Stimulated activated naive CD8-positive, alpha-beta T cell treated with anti-CD3 and anti-CD28 coated beads, Interleukin-15, amount 100 ng/mL, for 72 hours (primary cell): ENCODE data around the gene TKTL1.

ENCODE experiments used
- ATAC-seq: fragments of 150-1000 bp; cut with Tn5 transposase; 2 replicates; pipeline ENCODE4 v1.10.0; 2021; ENCODE audit warnings: mild to moderate bottlenecking, moderate library complexity
- DNase-seq, 2 donors: peaks; one replicate each; pipeline ENCODE4 v3.0.0; 2021 to 2022
- H3K27ac Mint-ChIP-seq, 2 donors: one replicate each; pipeline ENCODE4 v1.8.0; 2022; ENCODE audit warnings: mild to moderate bottlenecking in 2 of 2, mixed read lengths in 2 of 2, moderate library complexity in 2 of 2
- H3K27me3 Mint-ChIP-seq: one replicate; pipeline ENCODE4 v1.8.0; 2022; ENCODE audit warnings: mixed read lengths
- H3K4me1 Mint-ChIP-seq: one replicate; pipeline ENCODE4 v1.8.0; 2022; ENCODE audit warnings: mild to moderate bottlenecking, mixed read lengths
- H3K4me3 Mint-ChIP-seq, 2 donors: one replicate each; pipeline ENCODE4 v1.8.0; 2022; ENCODE audit warnings: mild to moderate bottlenecking in 2 of 2, mixed read lengths in 2 of 2, moderate library complexity in 1 of 2
- H3K9me3 Mint-ChIP-seq, 2 donors: one replicate each; pipeline ENCODE4 v1.8.0; 2022; ENCODE audit warnings: mixed read lengths in 2 of 2

Gene TKTL1

DNA sequence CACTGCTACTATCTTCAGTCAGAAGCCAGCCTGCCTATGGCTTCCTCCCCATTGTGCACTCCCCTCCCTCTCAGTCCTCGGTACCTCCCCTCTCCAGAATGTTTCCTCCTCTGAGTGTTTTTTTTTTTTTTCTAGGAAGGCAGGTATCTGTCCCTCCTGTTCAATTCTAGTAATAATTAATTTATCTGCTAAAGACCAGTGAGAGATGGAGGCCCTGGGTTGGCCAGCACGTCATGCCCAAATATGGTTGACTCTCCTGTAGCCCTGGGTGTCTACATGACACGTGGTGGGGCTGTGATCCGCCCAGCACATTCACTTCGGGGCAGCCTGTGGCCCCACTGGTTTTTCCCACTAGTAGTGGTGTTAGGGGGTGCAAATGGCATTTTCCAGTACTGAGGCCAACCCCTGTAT is 77.0 kb downstream of the TKTL1 start:
- peaks cover 40% of the 10 kb centered on the region for H3K4me1 Mint-ChIP-seq
- H3K27ac Mint-ChIP-seq, result peak overlapping the region in 1 of 2 donors; percentile 91
- H3K4me3 Mint-ChIP-seq, result peak overlapping the region; percentile 80 to 87
- DNase-seq (peak; percentile 50 to 55), ATAC-seq (no peak)
- H3K27me3 Mint-ChIP-seq, result no peaks in the 10 kb centered on the region
- no peaks in the 10 kb centered on the region for H3K9me3 Mint-ChIP-seq

DNA sequence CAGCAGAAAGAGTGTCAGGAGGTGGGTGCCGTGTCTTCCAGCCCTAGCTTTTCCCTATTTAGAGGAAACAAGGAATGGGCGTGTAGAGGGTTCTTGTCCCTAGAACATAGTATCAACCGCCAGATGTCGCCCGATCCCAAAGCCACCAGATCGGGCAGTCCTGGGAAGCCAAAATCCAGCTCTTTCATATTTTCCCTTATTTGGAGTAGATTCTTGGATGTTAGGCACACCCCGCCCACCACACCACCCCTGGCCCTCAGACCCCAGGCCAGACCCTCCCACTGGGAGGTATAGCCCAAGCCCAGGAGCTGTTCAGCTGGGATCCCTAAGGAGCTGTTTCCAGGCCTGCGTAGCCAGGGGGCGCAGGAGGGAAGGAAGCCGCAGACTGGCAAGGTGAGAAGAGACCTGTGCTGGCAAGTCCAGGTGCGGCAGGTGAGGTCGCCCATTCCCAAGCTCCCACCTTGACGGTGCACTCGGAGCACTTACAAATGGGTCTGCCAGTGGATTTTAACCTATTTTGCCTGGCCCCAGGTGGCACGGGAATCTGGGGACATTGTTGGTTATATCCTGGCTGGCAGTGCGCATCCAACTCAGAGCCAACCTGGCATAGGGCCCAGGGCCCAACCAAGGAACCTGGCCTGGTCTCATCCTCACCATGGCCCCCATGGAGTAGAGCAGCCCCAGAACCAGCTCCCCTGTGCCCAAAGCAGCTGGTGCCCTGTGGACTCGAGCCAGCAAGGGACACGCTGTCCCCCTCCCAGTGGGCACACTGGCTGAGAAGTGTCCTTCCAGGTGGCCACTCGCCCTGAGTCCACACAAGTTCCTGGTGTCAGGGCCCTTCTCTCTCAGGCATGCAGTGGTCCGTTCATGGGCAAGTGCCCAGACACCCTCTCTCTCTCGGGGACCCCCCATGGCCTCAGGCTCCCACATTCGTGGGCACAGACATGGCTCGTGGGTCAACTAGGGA is 78.0 kb downstream of the TKTL1 start:
- Mint-ChIP-seq H3K27me3 (no peaks in the 10 kb centered on the region), H3K27ac (no peak overlapping the region), H3K4me1 (peaks cover 35% of the 10 kb centered on the region), H3K9me3 (no peaks in the 10 kb centered on the region), H3K4me3 (peak overlapping the region; percentile 71 to 83)
- DNase-seq (no peak), ATAC-seq (no peak)

DNA sequence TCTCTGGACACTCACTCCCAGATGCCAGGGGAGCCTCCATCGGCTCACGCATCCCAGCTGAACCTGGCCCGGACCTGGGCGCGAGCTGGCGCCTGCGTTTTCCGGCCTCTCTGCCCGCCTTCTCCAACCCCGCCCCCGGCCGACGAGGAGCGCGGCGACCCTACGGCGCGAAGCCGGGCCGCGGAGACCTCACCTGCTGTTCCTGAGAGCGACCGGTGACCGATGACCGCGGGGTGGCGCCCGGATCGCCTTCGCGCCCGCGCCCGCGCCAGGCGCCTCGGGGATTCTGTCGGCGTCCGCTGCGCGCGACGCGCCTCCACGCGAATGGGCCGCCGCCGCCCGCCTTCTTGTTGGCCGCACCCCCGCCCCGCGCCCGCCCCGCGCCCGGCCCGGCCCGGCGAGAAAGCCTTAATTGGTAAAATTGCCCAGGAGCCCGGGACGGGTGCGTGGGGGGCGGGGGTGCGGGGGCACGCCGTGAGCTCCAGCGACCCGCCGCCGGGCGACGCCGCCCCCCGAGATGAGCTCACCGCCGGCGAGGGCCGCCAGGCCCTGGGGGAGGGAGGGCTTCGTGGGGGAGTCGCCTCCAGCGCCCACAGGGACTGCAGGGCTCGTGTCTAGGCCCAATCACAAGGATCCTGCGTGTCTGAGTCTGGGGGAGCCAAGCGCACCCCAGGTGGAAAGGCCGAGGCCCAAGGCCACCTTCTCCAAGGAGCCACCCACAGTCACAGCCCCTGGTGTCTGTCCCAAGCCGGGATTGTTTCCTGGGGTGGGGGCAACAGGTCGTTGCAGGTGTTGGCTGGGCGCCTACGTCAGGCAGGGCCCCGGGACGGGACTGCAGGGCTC is 78.9 kb downstream of the TKTL1 start, which contains the start of gene FLNA:
FLNA (minus strand) TSS at position 322 of the 843 bp plus-strand sequence. CDS start 3,389 bp downstream, outside the sequence.
- ATAC-seq, result no peak
- Mint-ChIP-seq H3K27ac (peak within 1 kb of the TSS; percentile 27 to 33), H3K4me3 (peak within 1 kb of the TSS; percentile 71 to 83)

DNA sequence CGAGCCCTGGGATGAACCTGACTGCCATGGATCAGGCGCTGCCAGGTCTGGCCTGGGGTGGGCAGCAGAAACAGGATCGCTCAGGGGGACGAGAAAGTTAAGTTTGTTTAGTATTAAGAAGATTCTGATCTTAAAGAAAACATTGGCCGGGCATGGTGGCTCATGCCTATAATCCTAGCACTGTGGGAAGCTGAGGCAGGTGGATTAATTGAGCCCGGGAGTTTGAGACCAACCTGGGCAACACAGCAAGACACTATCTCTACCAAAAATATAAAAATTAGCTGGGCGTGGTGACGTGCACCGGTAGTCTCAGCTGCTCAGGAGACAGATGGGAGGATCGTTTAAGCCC is 79.5 kb downstream of the TKTL1 start:
- H3K27ac Mint-ChIP-seq, result peak overlapping the region; percentile 27 to 33

More for the DNA sequence above, 78.9 kb downstream of the TKTL1 start, which contains the start of gene FLNA:
- peaks cover 35% of the 10 kb centered on the region for H3K4me1 Mint-ChIP-seq
- H3K9me3 Mint-ChIP-seq, result no peaks in the 10 kb centered on the region
- no peaks in the 10 kb centered on the region for H3K27me3 Mint-ChIP-seq
- peak in 1 of 2 donors; percentile 37 for DNase-seq

DNA sequence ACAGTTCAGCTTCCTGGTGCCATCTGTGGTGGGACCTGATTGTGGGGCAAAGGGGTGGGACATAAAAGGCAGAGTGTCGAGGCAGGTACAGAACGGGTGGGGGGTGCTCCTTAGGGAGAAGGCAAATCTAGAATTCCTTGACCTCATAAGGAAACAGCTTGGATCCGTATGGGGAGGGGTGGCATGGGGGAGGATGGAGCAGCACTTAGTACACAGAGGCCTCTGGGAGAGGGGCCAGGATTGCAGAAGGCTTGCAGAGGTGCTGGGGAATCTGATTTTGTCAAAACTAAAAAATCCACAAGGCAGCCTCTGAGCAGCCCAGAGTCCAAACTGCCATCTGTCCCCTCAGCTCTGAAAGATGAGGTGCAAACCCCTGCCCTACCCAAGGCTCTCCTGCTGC is 81.2 kb downstream of the TKTL1 start:
- peaks cover 51% of the 10 kb centered on the region for H3K4me1 Mint-ChIP-seq
- H3K4me3 Mint-ChIP-seq, result no peak overlapping the region
- no peak for DNase-seq
- no peak for ATAC-seq
- H3K9me3 Mint-ChIP-seq, result no peaks in the 10 kb centered on the region
- no peak overlapping the region for H3K27ac Mint-ChIP-seq
- H3K27me3 Mint-ChIP-seq, result no peaks in the 10 kb centered on the region

More for the DNA sequence above, 79.5 kb downstream of the TKTL1 start:
- H3K4me3 Mint-ChIP-seq, result peak overlapping the region; percentile 35 to 68
- DNase-seq (no peak), ATAC-seq (no peak)
- H3K4me1 Mint-ChIP-seq, result peaks cover 38% of the 10 kb centered on the region
- H3K27me3 Mint-ChIP-seq, result no peaks in the 10 kb centered on the region
- H3K9me3 Mint-ChIP-seq, result no peaks in the 10 kb centered on the region

DNA sequence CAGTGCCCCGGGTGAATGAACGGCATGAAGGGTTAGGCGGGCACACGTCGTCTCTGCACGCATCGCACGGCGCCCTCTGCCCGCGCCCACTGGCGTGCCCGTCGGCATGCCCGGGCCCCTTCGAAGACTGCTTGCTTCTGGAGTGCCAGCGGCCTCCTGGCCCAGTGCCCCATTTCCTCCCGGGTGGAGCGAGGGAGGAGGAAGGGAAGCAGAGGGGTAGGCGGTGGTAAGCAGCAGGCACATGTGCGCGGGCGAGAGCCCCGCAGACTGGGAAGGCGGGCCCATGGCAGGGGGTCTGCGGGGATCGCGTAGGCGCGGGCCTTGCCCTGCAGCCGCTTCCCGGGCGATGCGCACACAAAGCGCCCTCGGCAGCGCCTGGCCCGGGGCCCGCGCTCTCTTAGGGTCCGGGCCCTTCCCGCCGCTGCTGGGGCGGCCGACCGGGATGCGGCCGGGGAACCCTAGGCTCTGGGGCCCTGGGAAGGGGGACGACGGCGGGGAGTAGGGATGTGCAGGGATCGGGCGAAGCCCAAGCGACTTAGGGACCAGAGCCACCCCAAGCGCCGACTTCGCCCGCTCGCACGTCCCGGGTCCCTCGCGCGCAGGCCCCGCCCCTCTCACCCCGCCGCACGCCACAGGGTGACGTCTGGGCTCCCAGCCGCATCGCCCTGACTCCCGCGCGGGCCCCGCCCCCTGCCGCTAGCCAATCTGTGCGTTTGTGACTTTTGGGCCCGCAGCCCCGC is 82.6 kb downstream of the TKTL1 start:
- Mint-ChIP-seq H3K27me3 (no peaks in the 10 kb centered on the region), H3K4me3 (peak overlapping the region; percentile 78 to 90), H3K4me1 (peaks cover 47% of the 10 kb centered on the region), H3K27ac (peak overlapping the region; percentile 25 to 76), H3K9me3 (no peaks in the 10 kb centered on the region)
- ATAC-seq (peak; percentile 16), DNase-seq (no peak)

DNA sequence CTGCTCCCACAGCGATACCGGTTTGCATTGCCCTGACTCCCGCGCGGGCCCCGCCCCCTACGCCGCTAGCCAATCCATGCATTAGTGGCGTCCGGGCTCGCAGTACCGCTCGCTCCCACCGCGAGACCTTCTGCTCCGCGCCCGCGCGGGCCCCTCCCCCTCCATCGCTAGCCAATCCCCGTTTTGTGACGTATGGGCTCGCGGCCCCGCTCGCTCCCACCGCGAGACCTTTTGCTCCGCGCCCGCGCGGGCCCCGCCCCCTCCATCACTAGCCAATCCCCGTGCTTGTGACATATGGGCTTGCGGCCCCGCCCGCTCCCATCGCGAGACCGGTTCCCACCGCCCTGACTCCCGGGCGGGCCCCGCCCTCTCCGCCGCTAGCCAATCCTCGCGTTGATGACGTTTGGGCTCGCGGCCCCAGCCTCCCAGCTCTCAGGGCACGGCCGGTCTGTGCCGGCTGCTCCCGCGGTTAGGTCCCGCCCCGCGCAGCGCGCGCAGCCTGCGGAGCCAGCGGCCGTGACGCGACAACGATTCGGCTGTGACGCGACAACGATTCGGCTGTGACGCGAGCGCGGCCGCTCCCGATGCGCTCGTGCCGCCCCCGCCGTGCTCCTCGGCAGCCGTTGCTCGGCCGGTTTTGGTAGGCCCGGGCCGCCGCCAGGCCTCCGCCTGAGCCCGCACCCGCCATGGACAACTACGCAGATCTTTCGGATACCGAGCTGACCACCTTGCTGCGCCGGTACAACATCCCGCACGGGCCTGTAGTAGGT is 83.4 kb downstream of the TKTL1 start, which contains the start of gene EMD:
EMD (plus strand) TSS at position 497 of the 770 bp plus-strand sequence; CDS start at position 687, 190 bp downstream.
- Mint-ChIP-seq H3K4me1 (peaks cover 53% of the 10 kb centered on the region), H3K4me3 (peak within 1 kb of the TSS; percentile 90), H3K27ac (peak within 1 kb of the TSS; percentile 92 to 97), H3K27me3 (no peaks in the 10 kb centered on the region), H3K9me3 (no peaks in the 10 kb centered on the region)
- peak; percentile 89 for ATAC-seq
- peak; percentile 95 to 98 for DNase-seq

DNA sequence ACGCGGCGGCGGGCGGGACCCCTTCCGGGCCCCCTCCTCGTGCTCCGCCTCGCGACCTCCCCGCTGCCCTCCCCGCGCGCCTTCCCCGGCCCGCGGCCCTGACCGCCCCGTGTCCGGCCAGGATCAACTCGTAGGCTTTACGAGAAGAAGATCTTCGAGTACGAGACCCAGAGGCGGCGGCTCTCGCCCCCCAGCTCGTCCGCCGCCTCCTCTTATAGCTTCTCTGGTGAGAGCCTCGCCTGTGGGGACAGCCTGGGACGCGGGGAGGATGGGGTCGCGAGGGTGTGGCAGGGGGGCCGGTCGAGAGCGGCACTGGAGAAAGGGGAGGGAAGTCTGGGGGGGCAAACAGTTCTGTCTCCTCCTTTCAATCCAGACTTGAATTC is 84.0 kb downstream of the TKTL1 start:
- no peaks in the 10 kb centered on the region for H3K27me3 Mint-ChIP-seq
- H3K27ac Mint-ChIP-seq, result peak overlapping the region; percentile 92 to 97
- H3K4me1 Mint-ChIP-seq, result peaks cover 58% of the 10 kb centered on the region
- no peaks in the 10 kb centered on the region for H3K9me3 Mint-ChIP-seq
- peak overlapping the region; percentile 90 for H3K4me3 Mint-ChIP-seq
- no peak for DNase-seq
- no peak for ATAC-seq
